ENCODE results near the gene STRA6.

The STRA6 gene

GRCh38 chr15:74202452-74203401, at the start of gene STRA6:
Gene STRA6 (minus strand): TSS chr15:74202787. CDS start chr15:74202267, 520 bp downstream.
- DNase-seq (ENCODE audit: low read depth), result no peak

GRCh38 chr15:74252291-74252690, 49.7 kb upstream of the STRA6 start:
- no peak for DNase-seq (ENCODE audit: low read depth)

GRCh38 chr15:74251131-74251811, 48.7 kb upstream of the STRA6 start:
- DNase-seq (ENCODE audit: low read depth), result no peak

- DNase-seq (ENCODE audit: low read depth), result no peak
Observed at GRCh38 chr15:74250266-74250665, 47.7 kb upstream of the STRA6 start.

- DNase-seq (ENCODE audit: low read depth), result no peak
Observed at GRCh38 chr15:74245342-74245931, 42.9 kb upstream of the STRA6 start.

GRCh38 chr15:74244822-74245341, 42.3 kb upstream of the STRA6 start:
- DNase-seq (ENCODE audit: low read depth), result no peak

GRCh38 chr15:74243431-74243830, 40.8 kb upstream of the STRA6 start:
- no peak for DNase-seq (ENCODE audit: low read depth)

GRCh38 chr15:74242441-74243185, 40.0 kb upstream of the STRA6 start:
- no peak for DNase-seq (ENCODE audit: low read depth)

GRCh38 chr15:74240897-74241614, 38.5 kb upstream of the STRA6 start:
- no peak for DNase-seq (ENCODE audit: low read depth)

- DNase-seq (ENCODE audit: low read depth), result no peak
Observed at GRCh38 chr15:74240002-74240568, 37.5 kb upstream of the STRA6 start.

- DNase-seq (ENCODE audit: low read depth), result no peak
Observed at GRCh38 chr15:74239051-74239705, 36.6 kb upstream of the STRA6 start.

GRCh38 chr15:74235962-74236361, 33.4 kb upstream of the STRA6 start, which contains the start of gene CCDC33:
Gene CCDC33 (plus strand): TSS chr15:74236326. CDS start chr15:74236720, 394 bp downstream.
- DNase-seq (ENCODE audit: low read depth), result no peak

GRCh38 chr15:74234598-74234875, 31.9 kb upstream of the STRA6 start:
- no peak for DNase-seq (ENCODE audit: low read depth)

- DNase-seq (ENCODE audit: low read depth), result no peak
Observed at GRCh38 chr15:74233851-74234597, 31.4 kb upstream of the STRA6 start.

GRCh38 chr15:74233373-74233772, 30.8 kb upstream of the STRA6 start:
- no peak for DNase-seq (ENCODE audit: low read depth)

- no peak for DNase-seq (ENCODE audit: low read depth)
Observed at GRCh38 chr15:74231475-74231874, 28.9 kb upstream of the STRA6 start.

GRCh38 chr15:74229686-74230085, 27.1 kb upstream of the STRA6 start:
- DNase-seq (ENCODE audit: low read depth), result no peak

GRCh38 chr15:74228723-74229081, 26.1 kb upstream of the STRA6 start:
- DNase-seq (ENCODE audit: low read depth), result no peak

GRCh38 chr15:74227968-74228722, 25.6 kb upstream of the STRA6 start:
- DNase-seq (ENCODE audit: low read depth), result no peak
